ENCODE data around the gene RPL39. TPM values are rescaled to one million over a fixed set of nuclear protein-coding genes. Genes with fewer than 3 reads are reported as not detected.

Gene RPL39
- total and polyA plus RNA-seq, 2 of the 8 experiments (the other 6 are each of a cell fraction or from before 2014, with no cell fraction given) = 1,942 to 2,394 TPM

DNA sequence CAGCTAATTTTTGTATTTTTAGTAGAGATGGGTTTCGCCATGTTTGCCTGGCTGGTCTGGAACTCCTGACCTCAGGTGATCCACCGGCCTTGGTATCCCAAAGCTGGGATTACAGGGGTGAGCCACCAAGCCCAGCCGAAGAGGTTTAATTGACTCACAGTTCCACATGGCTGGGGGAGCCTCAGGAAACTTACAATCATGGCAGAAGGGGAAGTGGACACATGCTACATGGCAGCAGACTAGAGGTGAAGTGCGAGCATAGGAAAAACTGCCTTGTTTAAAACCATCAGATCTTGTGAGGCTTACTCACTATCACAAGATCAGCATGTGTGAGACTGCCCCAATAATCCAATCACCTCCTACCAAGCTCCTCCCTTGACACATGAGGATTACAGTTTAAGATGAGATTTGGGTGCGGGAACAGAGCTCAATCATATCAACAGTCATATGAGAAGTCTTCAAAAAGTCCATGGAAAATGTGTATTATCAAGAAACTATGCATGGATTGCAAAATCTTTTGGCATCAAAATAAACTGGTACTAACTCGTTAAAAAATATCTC, 25.8 kb upstream of the RPL39 start:
- no peak overlapping the region for H3K4me2 ChIP-seq (ENCODE audit: insufficient read depth in 1 of 2, low read depth in 2 of 2, low read length in 2 of 2)
- H2BK120ac ChIP-seq (replicated peaks; ENCODE audit: low read depth, low read length) = no peak overlapping the region
- WGBS, 2 experiments (ENCODE audit: extremely low coverage in 1 of 2, insufficient coverage in 1 of 2, insufficient read length in 1 of 2, insufficient replicate concordance in 2 of 2, low coverage in 1 of 2, low lambda C conversion rate in 2 of 2, missing lambda C conversion rate in 1 of 2) = 95% methylated on average over 5 of the region's 6 CpGs; no CpG with 5 or more reads in 1 of the 2 experiments
- H4K8ac ChIP-seq (ENCODE audit: extremely low read depth, insufficient read depth, low read length) = no peak overlapping the region
- H3K4ac ChIP-seq (replicated peaks; ENCODE audit: insufficient read length, low read depth, low read length) = no peak overlapping the region
- H3K79me2 ChIP-seq (ENCODE audit: control insufficient read depth in 1 of 2, insufficient read depth in 2 of 2, low read length in 2 of 2) = no peaks in the 10 kb centered on the region
- H2AK5ac ChIP-seq (ENCODE audit: low read depth, low read length) = no peak overlapping the region
- POLR2A ChIA-PET (ENCODE audit: partially characterized antibody) = interaction anchor here (1.0 to 4.7 kb wide), 5 partner anchors 9 to 65 kb away, joined by 3 to 20 read pairs (median 4); partner anchors contain the start of gene RPL39
- H3K14ac ChIP-seq (ENCODE audit: insufficient read length) = no peak overlapping the region
- H3K27ac ChIP-seq (ENCODE audit: low read depth, low read length) = no peak overlapping the region
- no peaks in the 10 kb centered on the region; a peak in 1 of 8 replicates for H3K36me3 ChIP-seq (ENCODE audit: control insufficient read depth in 2 of 4, insufficient read depth in 4 of 4, low read length in 3 of 4)
- no peaks in the 10 kb centered on the region for H3K23me2 ChIP-seq (ENCODE audit: low read depth, low read length)
- no peaks in the 10 kb centered on the region for H3K79me1 ChIP-seq (ENCODE audit: low read depth, low read length)
- no peak overlapping the region for H3K9ac ChIP-seq (replicated peaks in 1 of 4; ENCODE audit: extremely low read depth in 1 of 4, low read depth in 3 of 4, low read length in 3 of 4)
- H2AFZ ChIP-seq (ENCODE audit: low read length) = no peak overlapping the region
- no peak overlapping the region for H3K4me3 ChIP-seq (ENCODE audit: extremely low read depth in 1 of 4, insufficient read depth in 2 of 4, low read depth in 3 of 4, low read length in 4 of 4)
- CTCF ChIA-PET (ENCODE audit: partially characterized antibody) = interaction anchor here (0.6 to 0.7 kb wide), 2 partner anchors 44 to 301 kb away, joined by 3 read pairs; no protein-coding TSS in a partner anchor
- no peak overlapping the region for H2BK12ac ChIP-seq (ENCODE audit: low read depth, low read length)
- no peak overlapping the region for H4K5ac ChIP-seq (ENCODE audit: insufficient read length, low read depth, low read length)
- H4K91ac ChIP-seq (replicated peaks; ENCODE audit: insufficient read length, low read length) = no peak overlapping the region
- H2BK20ac ChIP-seq (ENCODE audit: low read length) = no peak overlapping the region
- FAIRE-seq (no peak), DNase-seq (ENCODE audit: low read depth in 1 of 2, low spot score in 2 of 2) (no peak)
- no peaks in the 10 kb centered on the region for H3K4me1 ChIP-seq (replicated peaks in 1 of 4; ENCODE audit: control insufficient read depth in 3 of 4, insufficient read depth in 4 of 4, low read length in 3 of 4)
- H3K9me3 ChIP-seq (ENCODE audit: insufficient read depth in 2 of 2, low read depth in 1 of 2, low read length in 1 of 2) = no peaks in the 10 kb centered on the region
- no peak overlapping the region for H2BK5ac ChIP-seq (ENCODE audit: low read depth, low read length)
- H3K56ac ChIP-seq (replicated peaks; ENCODE audit: insufficient read length, low read depth, low read length) = no peak overlapping the region
- no peak overlapping the region for H3K18ac ChIP-seq (ENCODE audit: extremely low read depth, low read length)
- H2BK15ac ChIP-seq (ENCODE audit: low read length) = no peak overlapping the region
- H4K20me1 ChIP-seq (replicated peaks in 1 of 2; ENCODE audit: control insufficient read depth in 1 of 2, insufficient read depth in 2 of 2, low read length in 2 of 2) = no peaks in the 10 kb centered on the region
- H3K23ac ChIP-seq (ENCODE audit: insufficient read length) = no peak overlapping the region
- H3K27me3 ChIP-seq (replicated peaks in 1 of 4; ENCODE audit: control insufficient read depth in 3 of 4, extremely low read depth in 1 of 4, insufficient read depth in 3 of 4, low read length in 3 of 4) = no peaks in the 10 kb centered on the region
- TF ChIP-seq HDAC2 (IDR thresholded peaks at IDR 0.05; ENCODE audit: borderline replicate concordance in 1 of 2, low read depth in 2 of 2, low read length in 2 of 2) (no peak), EZH2 (IDR thresholded peaks at IDR 0.05; ENCODE audit: low read depth, low read length, severe bottlenecking) (no peak), SP2 (IDR thresholded peaks at IDR 0.05; ENCODE audit: low read length) (no peak), JUN (IDR thresholded peaks at IDR 0.05; ENCODE audit: low read depth, low read length) (no peak), CTBP2 (IDR thresholded peaks at IDR 0.05; ENCODE audit: borderline replicate concordance, insufficient read depth, insufficient read length, low read length) (no peak), KDM4A (IDR thresholded peaks at IDR 0.05; ENCODE audit: low read depth, low read length, severe bottlenecking) (no peak), MAFK (IDR thresholded peaks at IDR 0.05; ENCODE audit: low read depth, low read length) (no peak), RAD21 (IDR thresholded peaks at IDR 0.05 in 1 of 2, conservative IDR thresholded peaks at IDR 0.05 in 1 of 2; ENCODE audit: low read depth in 2 of 2, low read length in 2 of 2) (no peak), ATF2 (IDR thresholded peaks at IDR 0.05; ENCODE audit: low read length) (no peak), SAP30 (IDR thresholded peaks at IDR 0.05; ENCODE audit: insufficient read depth, insufficient replicate concordance, low read length) (no peak)
